ENCODE measurements around the gene COG2.

DNA sequence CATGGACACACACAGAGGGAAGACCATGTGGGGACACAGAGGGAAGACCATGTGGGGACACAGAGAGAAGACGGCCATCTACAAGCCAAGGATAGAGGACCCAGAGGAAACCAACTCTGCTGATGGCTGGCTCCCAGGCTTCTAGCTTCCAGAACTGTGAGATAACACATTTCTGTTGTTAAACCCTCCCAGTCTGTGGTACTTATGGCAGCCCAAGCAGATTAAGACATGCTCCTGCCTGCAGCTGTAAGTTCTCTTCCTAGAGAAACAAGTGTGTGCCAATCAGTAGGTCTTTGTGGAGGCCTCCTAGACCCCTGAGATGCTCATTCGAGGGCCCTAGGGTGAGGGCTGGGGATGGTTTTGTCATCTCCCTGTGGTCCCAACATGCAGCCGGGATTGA, 69.0 kb downstream of the COG2 start:
- TF ChIP-seq, protein P1, sequence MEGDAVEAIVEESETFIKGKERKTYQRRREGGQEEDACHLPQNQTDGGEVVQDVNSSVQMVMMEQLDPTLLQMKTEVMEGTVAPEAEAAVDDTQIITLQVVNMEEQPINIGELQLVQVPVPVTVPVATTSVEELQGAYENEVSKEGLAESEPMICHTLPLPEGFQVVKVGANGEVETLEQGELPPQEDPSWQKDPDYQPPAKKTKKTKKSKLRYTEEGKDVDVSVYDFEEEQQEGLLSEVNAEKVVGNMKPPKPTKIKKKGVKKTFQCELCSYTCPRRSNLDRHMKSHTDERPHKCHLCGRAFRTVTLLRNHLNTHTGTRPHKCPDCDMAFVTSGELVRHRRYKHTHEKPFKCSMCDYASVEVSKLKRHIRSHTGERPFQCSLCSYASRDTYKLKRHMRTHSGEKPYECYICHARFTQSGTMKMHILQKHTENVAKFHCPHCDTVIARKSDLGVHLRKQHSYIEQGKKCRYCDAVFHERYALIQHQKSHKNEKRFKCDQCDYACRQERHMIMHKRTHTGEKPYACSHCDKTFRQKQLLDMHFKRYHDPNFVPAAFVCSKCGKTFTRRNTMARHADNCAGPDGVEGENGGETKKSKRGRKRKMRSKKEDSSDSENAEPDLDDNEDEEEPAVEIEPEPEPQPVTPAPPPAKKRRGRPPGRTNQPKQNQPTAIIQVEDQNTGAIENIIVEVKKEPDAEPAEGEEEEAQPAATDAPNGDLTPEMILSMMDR (IDR thresholded peaks at IDR 0.05): no peak
- TF ChIP-seq POLR2A (IDR thresholded peaks at IDR 0.05) (no peak), POLR2AphosphoS5 (IDR thresholded peaks at IDR 0.05; ENCODE audit: insufficient read depth in 1 of 2, low read depth in 1 of 2) (no peak)
